Thyroid gland (tissue), 4 donors: Measurements from ENCODE around the gene COMTD1.

Experiments used
- CTCF ChIP-seq, 6 experiments: fragments of 200-600 bp in 3 of 6; fragments of 450-650 bp in 3 of 6; sonication (generic) in 3 of 6; IDR thresholded peaks; one replicate each; pipeline ENCODE4 v1.5.1; 2016 to 2019; ENCODE audit warnings: antibody characterized with exemption in 6 of 6, mild to moderate bottlenecking in 2 of 6, inconsistent platforms in 1 of 6, moderate library complexity in 1 of 6
- POLR2A ChIP-seq, 2 donors: fragments of 450-650 bp; IDR thresholded peaks; one replicate each; pipeline ENCODE4 v1.6.1; 2017; ENCODE audit warnings: antibody characterized with exemption in 2 of 2, mild to moderate bottlenecking in 2 of 2, moderate library complexity in 1 of 2

GRCh38 chr10:75266945-75267344, 31.2 kb upstream of the COMTD1 start:
- TF ChIP-seq CTCF (IDR thresholded peaks at IDR 0.05) (no peak), POLR2A (IDR thresholded peaks at IDR 0.05) (no peak)
